Measurements from ENCODE around the gene KRT20.
"Not testable (repeated sequence)": the region's sequence is repeated elsewhere in the genome, so short reads cannot be mapped to it uniquely, and the experiment has no call there.

The KRT20 gene, protein sequence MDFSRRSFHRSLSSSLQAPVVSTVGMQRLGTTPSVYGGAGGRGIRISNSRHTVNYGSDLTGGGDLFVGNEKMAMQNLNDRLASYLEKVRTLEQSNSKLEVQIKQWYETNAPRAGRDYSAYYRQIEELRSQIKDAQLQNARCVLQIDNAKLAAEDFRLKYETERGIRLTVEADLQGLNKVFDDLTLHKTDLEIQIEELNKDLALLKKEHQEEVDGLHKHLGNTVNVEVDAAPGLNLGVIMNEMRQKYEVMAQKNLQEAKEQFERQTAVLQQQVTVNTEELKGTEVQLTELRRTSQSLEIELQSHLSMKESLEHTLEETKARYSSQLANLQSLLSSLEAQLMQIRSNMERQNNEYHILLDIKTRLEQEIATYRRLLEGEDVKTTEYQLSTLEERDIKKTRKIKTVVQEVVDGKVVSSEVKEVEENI

DNA sequence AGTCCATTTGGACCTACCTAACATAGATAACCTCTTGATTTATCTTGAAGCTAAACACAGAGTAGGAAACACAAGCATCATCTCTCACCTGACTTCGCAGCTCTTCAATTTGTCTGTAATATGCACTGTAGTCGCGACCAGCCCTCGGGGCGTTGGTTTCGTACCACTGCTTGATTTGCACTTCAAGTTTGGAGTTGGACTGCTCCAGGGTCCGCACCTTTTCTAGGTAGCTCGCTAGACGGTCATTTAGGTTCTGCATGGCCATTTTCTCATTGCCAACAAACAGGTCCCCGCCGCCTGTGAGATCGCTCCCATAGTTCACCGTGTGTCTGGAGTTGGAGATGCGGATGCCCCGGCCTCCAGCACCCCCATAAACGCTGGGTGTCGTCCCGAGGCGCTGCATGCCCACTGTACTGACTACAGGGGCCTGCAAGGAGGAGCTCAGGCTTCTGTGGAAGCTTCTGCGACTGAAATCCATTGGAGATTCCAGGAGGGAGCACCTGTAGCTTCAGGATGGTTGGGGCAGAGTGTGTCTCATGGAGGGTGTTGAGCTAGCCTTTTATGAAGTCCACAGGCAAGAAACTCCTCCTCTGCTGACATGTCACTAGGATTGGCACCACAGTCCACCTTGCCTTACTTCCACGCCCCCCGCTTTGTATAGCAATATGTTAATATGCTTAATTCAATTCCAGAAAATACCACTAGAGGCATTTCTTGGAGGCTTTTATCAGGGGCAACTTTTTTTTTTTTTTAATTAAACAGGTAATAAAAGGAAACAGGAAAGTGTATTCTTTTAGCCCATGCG, at the start of gene KRT20:
TSS of gene KRT20 (minus strand) at position 535 of the 805 bp plus-strand sequence. CDS start at position 478, 57 bp downstream.
- DNase-seq (ENCODE audit: low read depth in 2 of 2): no peak

DNA sequence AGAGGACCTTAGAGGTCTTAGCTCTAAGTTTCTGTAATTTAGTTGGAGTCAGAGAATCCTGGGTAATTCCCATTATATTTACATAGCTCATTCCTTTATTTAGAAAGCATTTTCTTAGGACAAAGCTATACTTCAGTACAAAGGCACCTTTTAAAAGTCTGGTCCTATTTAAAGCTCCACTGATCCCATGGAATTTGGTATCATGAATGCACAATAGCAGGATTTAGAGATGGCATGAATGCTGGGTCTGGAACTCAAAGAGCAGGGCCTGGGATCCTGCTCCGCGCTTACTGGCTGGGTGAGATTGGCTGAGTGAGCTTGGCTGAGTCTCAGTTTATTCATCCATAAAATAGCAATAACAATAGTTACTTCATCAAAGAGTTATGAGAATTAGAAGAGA, 47.6 kb upstream of the KRT20 start:
- no peak for DNase-seq (ENCODE audit: low read depth in 2 of 2)

DNA sequence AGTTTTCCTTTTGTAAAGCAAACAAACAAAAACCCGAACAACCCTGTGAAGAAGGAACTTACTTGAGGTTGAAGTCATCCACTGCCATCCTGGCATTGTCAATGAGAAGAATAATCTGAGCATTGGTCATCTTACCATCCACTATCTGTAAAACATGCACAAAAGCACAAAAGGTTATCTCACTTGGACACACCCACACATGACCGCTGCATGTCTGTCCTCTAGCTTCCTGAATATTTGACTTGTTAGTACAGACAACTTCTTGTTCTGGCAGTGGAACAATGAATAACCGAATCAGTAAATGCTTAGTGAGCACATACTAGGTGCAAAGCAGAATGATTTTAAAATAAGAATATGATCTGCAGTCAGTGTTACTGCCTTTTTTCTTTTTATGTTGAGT, 46.3 kb upstream of the KRT20 start:
- no peak for DNase-seq (ENCODE audit: low read depth in 2 of 2)

GRCh38 chr17:40926341-40926740, 41.3 kb upstream of the KRT20 start:
- DNase-seq (ENCODE audit: low read depth in 2 of 2): no peak

DNA sequence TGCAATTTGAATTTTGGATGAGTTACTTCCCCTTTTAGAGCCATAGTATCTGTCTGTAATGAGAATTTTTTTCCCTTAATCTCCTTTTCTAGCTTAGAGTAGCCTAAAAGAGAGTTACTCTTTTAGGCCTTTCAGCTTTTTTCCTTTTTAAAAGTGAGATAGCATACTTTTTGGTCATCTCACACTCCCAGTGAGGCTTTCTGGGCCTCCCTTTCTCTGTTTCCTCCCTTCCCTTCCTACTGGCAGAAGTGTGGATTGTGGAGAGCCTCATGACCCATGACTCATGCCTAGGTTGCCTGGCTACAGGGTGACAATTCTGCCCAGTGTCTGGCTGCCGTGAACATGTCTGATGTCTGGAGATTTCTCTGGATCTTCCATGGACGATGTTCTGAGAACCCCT, 37.2 kb upstream of the KRT20 start:
- no peak for DNase-seq (ENCODE audit: low read depth in 2 of 2)

DNA sequence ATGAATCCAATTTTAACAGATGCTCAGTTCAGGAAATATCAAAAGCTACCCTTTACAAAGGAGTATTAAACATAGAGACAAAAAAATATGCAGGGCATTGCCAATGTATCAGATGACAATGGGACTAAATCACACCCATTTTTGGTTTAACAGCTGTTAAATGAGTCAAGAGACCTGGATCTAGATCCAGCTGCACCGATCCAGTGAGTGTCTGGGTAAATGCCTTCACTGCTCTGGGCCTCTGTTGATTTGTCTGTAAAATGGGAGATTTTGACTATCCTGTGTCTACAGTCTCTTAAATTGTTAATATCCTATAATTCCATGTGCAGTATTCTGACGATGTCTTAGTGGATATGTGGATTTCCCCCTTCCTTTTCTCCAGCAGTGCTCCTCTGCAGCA, 36.0 kb upstream of the KRT20 start:
- no peak for DNase-seq (ENCODE audit: low read depth in 2 of 2)

- DNase-seq (ENCODE audit: low read depth in 2 of 2): not testable (repeated sequence)
These were observed 32.1 kb upstream of the KRT20 start for GRCh38 chr17:40917116-40917515.

GRCh38 chr17:40916366-40916765, 31.3 kb upstream of the KRT20 start:
- DNase-seq (ENCODE audit: low read depth in 2 of 2): no peak

GRCh38 chr17:40915721-40916256, 30.7 kb upstream of the KRT20 start:
- DNase-seq (ENCODE audit: low read depth in 2 of 2): no peak

DNA sequence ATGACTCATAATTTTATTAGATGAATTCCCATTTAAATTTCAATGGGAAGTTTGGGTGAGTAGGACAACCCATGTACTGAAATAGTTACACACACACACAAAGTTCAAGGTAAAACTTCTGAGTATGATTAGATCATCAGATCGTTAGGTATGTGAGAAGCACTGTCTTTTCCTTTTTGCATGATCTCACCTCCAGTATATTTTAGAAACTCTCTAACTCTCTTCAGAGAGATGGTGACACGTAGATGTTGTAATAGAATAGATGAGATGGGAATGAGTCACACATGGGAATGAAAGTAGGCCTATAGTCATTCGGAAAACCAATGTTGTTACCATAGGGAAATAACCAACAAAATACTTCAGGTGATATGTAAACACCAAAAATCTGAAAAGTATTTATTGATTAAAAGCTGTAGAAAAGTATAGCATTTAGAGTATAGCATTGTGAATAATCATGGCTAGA, 30.2 kb upstream of the KRT20 start:
- DNase-seq (ENCODE audit: low read depth in 2 of 2): no peak

DNA sequence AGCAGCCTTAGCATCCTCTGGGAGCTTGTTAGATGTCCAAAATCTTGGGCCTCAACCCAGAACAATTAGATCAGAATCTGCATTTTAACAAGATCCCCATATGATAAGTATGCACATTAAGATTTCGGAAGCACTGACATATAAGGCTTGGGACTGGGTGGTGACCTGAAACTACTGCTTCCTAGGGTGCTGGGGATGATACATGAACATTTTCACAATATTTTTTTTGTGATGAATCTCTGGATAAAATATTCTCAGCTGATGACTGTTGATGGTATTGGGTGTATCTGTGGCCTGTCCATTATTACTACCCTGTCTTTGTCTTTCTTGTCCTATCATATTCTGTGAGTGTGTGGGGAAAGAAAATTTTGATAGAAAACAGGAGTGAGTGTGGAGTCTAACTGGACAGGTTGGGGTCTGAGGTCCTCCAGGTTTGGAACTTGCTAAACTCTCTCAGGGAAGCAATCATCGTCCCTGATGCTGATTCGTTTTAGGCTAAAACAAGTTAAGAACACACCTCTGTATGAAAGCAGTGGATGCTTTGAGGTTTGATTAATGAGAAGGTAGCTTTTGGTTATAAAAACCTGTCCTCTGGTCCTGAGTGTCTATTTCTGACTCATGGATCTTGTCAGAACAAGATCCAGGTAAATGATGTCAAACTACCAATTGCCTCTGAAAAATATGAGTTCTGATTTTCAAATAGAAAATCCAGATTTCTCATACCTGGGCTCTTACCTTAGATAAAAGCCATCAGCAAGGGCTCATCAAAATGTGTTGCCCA, 29.2 kb upstream of the KRT20 start:
- DNase-seq (ENCODE audit: low read depth in 2 of 2): no peak

DNA sequence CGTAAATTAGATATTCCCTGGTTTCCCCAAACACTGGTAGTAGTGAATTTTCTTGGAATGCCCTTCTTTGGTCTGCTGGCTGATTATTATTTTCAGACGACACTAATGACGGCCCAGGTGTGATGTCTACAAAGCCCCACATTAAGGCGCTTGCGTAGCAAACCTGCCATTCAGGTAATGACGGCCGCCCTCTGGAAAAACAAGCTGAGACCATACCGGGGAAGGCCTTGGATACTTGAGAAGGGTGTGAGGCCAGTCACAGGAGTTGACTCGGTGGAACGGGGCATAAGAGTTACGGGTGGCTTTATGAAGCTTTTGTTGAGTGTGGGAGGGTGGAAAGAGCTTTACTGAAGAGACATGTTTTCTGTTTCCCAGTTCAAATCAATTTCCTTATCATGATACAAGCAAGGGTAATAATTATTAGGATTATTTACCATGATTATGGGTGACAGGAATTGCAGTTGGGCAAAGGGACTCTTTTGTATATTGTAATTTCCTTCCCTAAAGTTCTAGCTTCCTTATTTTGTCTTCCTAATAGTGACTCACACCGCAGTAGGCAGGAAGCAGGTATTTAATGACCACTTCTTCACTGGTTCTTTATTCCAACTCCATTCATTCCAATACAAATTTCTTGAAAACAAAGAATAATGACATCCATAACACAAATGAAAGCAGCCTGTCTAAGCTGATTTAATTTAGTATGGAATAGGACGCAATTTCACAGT, 27.6 kb upstream of the KRT20 start:
- DNase-seq (ENCODE audit: low read depth in 2 of 2): no peak

- no peak for DNase-seq (ENCODE audit: low read depth in 2 of 2)
These were observed 25.4 kb upstream of the KRT20 start for GRCh38 chr17:40910441-40910841.

- no peak for DNase-seq (ENCODE audit: low read depth in 2 of 2)
These were observed 24.7 kb upstream of the KRT20 start for GRCh38 chr17:40909755-40910154.

DNA sequence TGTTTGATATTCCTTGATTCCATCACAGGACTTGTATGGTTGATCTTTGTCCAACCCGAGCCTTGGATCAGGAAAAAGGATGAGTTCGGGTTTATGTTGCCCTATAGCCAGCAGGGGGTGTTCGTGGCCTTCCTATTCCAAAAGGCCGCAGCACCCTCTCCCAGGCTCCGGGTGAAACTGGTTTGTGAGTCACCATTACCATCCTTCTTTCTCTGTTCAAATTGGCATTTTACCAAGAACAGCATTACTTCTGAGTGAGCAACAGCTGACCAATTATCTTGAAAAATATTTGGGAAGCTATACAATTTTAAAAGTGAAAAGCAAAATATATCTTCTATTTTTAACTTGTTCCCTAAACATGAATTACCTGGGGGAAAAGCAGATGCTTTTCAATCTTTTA, 24.3 kb upstream of the KRT20 start:
- DNase-seq (ENCODE audit: low read depth in 2 of 2): peak; percentile 61 to 62

DNA sequence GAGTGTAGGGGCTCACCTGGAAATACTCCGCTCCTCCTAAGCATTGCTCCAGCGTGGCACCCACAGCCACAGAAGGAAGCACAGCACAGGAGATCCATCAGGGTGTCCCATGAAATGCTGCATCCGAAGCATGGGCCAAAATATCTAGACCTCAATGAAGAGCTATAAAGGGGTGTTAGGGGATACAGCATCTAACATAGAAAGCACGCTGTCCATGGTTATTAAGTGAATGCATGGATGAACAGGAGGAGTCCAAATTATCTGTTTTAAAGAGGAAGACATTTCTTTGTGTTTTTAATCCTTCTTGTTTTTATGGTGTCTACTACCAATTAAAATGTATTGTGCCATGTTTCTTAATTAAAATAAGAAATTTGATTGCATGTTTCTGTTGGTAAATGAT, 21.6 kb upstream of the KRT20 start:
- DNase-seq (ENCODE audit: low read depth in 2 of 2): no peak

- DNase-seq (ENCODE audit: low read depth in 2 of 2): no peak
These were observed 20.3 kb upstream of the KRT20 start for GRCh38 chr17:40905370-40905769.

DNA sequence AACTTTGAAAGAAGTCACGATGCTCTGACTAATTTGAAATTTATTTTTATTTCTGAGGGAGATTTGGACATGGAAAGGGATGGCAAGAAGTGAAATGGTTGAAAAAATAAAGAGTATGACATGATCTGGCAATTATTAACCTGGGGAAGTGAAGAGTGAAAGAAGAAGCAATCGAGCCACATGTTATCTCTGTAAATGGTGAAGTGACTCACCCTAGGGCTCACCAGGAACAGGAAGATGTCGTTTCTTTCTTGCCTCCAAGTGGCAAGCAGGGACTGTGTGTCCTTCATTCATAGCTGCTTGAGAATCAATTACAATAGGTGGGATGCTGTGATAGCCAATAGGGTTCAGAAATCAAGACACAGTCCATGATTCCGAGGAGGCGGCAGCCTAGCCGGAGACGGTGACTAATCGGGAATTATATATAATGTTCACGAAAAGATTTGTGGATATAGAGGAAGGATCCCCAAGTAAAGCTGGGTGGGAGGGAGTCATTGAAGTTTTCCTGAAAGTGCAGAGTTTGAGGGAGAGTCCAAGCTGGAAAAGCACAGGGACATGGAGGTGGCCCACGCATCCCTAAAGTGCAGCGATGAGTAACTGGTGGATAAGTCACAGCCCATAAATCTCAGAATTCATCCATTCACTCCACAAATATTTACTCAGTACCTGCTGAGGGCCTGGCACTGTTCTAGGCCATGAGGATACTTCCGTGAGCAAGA, 18.2 kb upstream of the KRT20 start:
- DNase-seq (ENCODE audit: low read depth in 2 of 2): no peak

DNA sequence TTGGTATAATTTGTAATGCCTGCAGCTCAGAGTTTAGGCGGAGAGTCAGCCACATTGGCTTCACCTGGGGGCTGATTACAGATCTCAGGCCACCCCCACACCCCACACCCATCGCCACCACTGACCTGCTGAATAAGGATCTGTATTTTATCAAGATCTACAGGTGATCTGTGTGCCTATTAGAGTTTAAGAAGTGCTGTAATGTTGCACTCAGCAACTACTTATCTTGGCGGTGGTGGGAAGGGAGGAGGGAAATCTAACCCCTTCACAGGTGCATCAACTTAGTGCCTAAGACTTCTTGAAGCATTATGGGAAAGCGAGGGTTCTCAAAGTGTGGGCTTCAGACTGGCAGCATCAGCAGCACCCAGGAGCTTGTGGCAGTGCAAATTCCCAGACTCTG, 17.5 kb upstream of the KRT20 start:
- DNase-seq (ENCODE audit: low read depth in 2 of 2): no peak

- DNase-seq (ENCODE audit: low read depth in 2 of 2): no peak
These were observed 17.0 kb upstream of the KRT20 start for GRCh38 chr17:40901981-40902474.
